ENCODE measurements around the gene WDCP. TPM values are rescaled to one million over a fixed set of nuclear protein-coding genes. Genes with fewer than 3 reads are reported as not detected.

Gene WDCP, protein sequence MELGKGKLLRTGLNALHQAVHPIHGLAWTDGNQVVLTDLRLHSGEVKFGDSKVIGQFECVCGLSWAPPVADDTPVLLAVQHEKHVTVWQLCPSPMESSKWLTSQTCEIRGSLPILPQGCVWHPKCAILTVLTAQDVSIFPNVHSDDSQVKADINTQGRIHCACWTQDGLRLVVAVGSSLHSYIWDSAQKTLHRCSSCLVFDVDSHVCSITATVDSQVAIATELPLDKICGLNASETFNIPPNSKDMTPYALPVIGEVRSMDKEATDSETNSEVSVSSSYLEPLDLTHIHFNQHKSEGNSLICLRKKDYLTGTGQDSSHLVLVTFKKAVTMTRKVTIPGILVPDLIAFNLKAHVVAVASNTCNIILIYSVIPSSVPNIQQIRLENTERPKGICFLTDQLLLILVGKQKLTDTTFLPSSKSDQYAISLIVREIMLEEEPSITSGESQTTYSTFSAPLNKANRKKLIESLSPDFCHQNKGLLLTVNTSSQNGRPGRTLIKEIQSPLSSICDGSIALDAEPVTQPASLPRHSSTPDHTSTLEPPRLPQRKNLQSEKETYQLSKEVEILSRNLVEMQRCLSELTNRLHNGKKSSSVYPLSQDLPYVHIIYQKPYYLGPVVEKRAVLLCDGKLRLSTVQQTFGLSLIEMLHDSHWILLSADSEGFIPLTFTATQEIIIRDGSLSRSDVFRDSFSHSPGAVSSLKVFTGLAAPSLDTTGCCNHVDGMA
- 6.1 and 9.6 TPM in 2 replicates for total RNA-seq

DNA sequence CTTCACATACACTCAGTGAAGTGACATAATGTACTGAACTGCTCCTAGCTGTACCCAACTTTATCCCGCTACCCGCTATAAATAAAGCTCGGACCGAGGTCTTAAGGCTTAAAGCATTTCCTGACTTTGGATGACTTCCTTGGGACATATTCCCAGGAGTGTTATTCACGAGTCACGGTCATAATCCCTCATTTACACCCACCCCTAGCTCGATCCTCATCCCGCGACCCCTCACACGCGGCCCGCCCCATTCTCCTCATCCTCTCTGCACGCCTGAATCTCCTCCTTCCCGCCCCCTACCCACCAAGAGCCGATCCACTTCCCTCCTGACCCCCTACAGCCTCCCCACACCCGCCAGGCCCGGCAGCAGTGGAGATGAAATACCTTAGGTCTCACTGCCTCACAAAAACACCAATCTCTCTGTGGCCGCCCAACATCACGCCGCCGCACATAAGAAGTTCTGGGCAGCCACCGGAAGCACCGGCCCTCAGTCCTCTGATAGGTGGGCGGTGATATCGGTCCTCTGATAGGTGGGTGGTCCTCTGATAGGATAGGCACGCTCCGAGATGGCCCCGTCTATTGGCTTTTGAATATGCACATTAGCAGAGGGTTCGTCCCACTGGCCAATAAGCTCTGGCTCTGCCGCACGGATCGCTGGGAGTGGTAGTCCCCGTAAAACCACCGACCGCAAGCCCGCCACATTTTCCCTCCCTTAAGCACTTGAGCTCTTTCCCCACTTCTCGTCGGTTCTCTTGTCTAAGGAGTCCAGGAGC is at the start of gene WDCP:
TSS of gene WDCP (minus strand) at position 462 of the 773 bp plus-strand sequence. CDS start 7,897 bp downstream, outside the sequence.

DNA sequence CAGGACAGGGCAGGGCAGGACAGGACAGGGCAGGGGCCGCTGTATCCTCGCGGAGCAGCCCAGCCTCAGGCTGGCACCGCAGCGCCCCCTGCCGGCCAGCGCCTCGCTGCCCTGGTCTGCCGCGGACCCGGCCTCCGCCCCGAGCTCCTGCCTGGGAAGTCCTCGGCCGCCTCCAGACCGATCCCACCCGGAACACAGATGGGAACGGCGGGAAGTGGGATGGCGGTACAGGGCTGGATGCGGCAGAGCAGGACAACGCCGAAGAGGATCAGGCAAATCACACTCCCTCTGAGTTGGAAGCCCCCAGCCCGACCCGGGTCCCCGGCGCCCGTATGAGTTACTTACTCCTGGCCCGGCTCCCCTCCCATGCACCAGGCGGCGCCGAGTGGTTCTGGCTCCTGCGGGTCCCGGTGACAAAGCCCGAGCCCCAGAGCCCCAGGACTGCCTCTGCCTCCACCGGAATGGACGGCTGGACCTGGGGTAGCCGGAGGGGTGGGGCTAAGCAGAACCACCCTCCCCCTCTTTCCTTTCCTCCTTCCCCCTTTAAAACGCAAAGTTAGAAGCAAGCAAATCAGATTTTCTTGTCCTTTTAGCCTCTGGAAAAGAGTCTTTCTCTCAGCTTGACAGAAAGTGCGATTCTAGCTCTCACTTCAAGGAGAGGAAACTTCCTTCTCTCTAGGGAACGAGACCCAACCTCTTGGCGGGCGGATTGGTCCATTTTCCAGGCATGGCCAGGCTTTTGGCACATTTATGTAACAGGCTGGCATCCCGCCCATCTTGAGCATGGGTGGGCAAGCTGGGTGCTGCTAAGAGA is 37.4 kb upstream of the WDCP start, which contains the start of gene TP53I3:
TSS of gene TP53I3 (minus strand) at position 449 of the 814 bp plus-strand sequence. CDS start 508 bp downstream, outside the sequence.

DNA sequence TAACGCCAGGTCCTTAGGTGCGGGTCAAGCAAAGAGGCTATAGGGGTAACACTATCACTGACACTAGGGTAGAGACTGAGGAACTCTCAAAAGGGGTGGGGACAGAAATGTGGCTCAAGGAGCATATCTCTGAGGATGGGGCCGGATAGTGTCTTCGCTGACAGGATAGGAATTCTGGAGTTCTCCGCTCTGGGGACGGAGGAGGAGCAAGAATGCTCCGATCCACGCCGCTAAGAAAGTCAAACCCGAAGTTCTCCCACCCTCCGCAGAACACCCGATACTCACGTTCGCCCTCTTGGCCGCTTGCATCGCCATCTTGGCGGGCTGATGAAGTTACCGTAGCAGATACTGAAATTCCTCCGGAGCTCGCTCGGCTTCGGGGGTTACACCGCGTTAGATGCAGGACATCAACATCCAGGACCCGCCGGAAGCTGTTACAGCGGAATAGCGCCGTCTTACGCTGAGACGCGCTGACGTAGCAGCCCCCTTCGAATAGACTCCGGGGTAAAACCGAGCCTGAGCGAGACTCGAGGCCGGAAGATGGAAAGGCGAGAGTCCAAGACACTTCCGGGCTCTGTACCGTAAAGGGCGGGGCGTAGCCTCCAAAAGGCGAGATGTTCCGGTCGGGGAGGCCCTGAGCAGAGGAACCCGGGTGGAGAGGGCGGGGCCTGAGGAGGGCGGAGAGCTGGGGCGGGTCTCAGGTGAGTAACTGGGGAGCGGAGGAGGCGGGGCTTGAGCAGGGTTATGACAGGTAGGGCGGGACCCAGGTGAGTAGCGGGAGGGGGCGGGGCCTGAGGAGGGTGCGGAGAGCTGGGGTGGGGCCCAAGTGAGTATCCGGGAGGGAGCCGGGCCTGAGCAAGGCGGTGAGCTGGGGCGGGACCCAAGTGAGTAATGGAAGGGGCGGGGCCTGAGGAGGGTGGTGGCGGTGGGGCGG is 29.0 kb upstream of the WDCP start, which contains the start of gene SF3B6:
TSS of gene SF3B6 (minus strand) at position 412 of the 934 bp plus-strand sequence. CDS start at position 315, 97 bp downstream.

DNA sequence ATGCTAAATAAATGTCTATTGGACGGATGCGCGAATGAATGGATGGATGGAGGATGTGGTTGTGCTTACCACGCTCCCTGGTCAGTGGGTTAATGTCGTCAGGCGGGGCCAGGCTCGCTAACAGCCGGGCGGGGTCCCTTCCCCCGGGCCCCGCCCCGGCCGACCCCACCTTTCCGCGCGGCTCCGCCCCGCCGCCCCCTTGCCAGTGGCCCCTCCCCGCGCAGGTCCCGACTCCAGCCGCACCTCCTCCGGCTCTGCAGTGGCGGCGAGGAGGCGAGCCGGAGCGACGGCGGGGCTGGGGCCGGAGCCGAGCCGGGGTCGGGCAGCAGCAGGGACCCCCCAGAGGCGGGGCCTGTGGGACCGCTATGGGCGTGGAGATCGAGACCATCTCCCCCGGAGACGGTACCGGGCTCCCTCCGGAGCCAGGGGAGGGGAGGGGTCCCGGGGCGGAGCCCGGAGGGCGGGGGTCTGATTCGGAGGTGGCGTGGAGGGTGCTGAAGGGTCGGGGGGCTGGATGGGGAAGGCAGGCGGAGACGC is 2.4 kb upstream of the WDCP start, which contains the start of gene FKBP1B:
TSS of gene FKBP1B (plus strand) at position 257 of the 537 bp plus-strand sequence. CDS start at position 366, 109 bp downstream.

DNA sequence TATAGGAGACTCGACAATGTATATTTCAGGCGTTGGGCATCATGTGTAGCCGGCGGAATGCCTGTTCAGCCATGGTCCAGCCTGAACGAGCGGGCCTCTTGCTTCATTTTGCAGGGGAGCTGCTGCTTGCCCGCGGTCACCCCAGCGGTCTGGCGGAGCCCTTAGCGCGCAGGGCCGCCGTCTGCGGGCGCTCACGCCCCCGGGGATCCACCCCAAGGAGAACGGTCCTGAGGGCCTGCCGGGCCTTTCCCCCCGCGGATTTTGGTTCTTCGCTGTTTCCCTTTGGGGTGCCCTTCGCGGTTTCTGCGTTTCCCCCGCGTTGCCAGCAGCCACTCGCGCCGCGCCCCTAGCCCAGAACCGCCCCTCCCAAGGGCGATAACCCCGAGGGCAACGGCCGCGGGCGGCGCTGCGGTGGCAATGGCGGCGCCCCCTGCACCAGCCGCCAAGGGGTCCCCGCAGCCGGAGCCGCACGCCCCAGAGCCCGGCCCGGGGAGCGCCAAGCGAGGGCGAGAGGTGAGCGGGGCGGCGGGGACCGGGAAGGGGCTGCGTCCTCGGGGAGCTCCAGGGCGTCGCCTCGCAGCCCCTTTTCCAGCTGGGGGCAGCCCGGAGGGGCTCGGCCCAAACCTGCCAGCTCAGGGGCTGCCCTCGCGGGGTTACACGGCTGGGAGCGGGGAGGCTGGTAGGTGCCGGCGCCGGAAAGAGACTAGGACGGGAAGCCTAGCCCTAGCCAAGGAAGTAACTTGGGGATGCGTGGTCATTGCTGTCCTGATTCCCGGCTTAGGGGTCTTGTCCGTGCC is 37.3 kb downstream of the WDCP start, which contains the start of gene MFSD2B:
TSS of gene MFSD2B (plus strand) at position 406 of the 797 bp plus-strand sequence. CDS start at position 418, 12 bp downstream.

Other genes with a start within 250 kb of the WDCP start
- 3.2 and 5.3 TPM in 2 replicates for gene ATAD2B, start 120.3 kb downstream of the WDCP start, total RNA-seq
- gene UBXN2A, start 106.9 kb downstream of the WDCP start, total RNA-seq = 10.1 and 11.5 TPM in 2 replicates
- 0.32 TPM in 1 of 2 replicates, not detected in the other for gene MFSD2B, start 37.3 kb downstream of the WDCP start, total RNA-seq
- 19.3 and 21.5 TPM in 2 replicates for gene FKBP1B, start 2.4 kb upstream of the WDCP start, total RNA-seq
- 121 and 136 TPM in 2 replicates for gene SF3B6, start 28.9 kb upstream of the WDCP start, total RNA-seq
- gene TP53I3, start 37.4 kb upstream of the WDCP start, total RNA-seq = 39.7 and 55.1 TPM in 2 replicates
- not detected in 2 replicates for gene PFN4, start 75.9 kb upstream of the WDCP start, total RNA-seq
- gene FAM228B, start 76.1 kb upstream of the WDCP start, total RNA-seq = 1.3 and 2.3 TPM in 2 replicates
- 1.1 TPM in 1 of 2 replicates, not detected in the other for gene FAM228A, start 127.7 kb upstream of the WDCP start, total RNA-seq

Data from cardiac atrium fibroblast (primary cell).